GM23248 (cell line): ENCODE data around the gene SERPINB13.

ENCODE experiments used
- EZH2 ChIP-seq: fragments of 200-600 bp; sonication (generic); IDR thresholded peaks from 2 replicates; pipeline ENCODE4 v1.6.1; 2018; ENCODE audit warnings: antibody characterized with exemption, mild to moderate bottlenecking; ENCODE audit not compliant: insufficient read depth, poor library complexity, severe bottlenecking
- EZH2phosphoT487 ChIP-seq: fragments of 200-600 bp; sonication (generic); IDR thresholded peaks from 2 replicates; pipeline ENCODE4 v1.6.1; 2018; ENCODE audit warnings: antibody characterized with exemption, moderate library complexity, mild to moderate bottlenecking, low read depth; ENCODE audit not compliant: insufficient read depth

GRCh38 chr18:63542069-63542468 lies 45.1 kb upstream of the SERPINB13 start, which contains the start of gene SERPINB12:
- no peak for TF ChIP-seq EZH2
- TF ChIP-seq EZH2phosphoT487, result no peak
